Fibroblast of mammary gland (primary cell): Measurements from ENCODE around the gene EDEM2.
"Not testable (repeated sequence)": the region's sequence is repeated elsewhere in the genome, so short reads cannot be mapped to it uniquely, and the experiment has no call there.

Experiments used
- DNase-seq: peaks from one replicate; pipeline ENCODE4 v3.0.0-alpha.2; 2010; ENCODE audit warnings: low read depth
- H3K4me3 ChIP-seq: 2 replicates; pipeline ENCODE4 v1.5.1; 2011; ENCODE audit warnings: low read depth, mild to moderate bottlenecking, low read length, moderate library complexity; ENCODE audit not compliant: control insufficient read depth
- TF ChIP-seq, protein P1 (sequence below): conservative IDR thresholded peaks from 2 replicates; pipeline ENCODE4 v1.5.1; 2011; ENCODE audit warnings: low read depth, low read length, inconsistent platforms; ENCODE audit not compliant: control insufficient read depth, insufficient read depth

EDEM2 gene

DNA sequence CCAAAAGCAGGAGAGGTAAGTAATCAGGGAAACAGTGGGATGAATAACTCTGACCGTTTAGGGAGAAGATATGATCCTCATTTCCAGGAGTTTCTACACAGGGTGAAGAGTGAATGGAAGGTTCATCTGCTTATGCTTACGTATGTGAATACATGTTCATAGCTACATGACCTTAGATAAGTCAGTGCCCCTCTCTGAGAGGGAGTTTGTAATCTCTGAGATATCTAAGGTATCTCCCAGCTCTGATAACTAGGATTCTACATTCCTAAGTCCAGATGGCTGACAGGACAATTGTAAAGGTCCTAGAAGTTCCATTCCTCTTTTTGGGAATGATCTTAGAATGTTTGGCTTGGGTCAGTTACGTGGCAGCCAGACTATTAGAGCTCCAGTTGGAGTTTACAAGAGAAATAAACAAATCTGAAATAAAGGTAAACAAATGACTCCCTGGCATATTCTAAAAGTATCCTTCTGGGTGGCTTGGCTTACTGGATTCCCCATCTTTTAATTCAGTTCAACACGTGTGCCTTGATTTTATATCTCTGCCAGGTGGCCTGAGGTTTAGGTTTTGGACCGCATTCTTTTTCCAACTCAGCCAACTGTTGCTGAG is 40.6 kb upstream of the EDEM2 start:
- no peak for DNase-seq
- H3K4me3 ChIP-seq = no peak overlapping the region
- TF ChIP-seq, protein P1, sequence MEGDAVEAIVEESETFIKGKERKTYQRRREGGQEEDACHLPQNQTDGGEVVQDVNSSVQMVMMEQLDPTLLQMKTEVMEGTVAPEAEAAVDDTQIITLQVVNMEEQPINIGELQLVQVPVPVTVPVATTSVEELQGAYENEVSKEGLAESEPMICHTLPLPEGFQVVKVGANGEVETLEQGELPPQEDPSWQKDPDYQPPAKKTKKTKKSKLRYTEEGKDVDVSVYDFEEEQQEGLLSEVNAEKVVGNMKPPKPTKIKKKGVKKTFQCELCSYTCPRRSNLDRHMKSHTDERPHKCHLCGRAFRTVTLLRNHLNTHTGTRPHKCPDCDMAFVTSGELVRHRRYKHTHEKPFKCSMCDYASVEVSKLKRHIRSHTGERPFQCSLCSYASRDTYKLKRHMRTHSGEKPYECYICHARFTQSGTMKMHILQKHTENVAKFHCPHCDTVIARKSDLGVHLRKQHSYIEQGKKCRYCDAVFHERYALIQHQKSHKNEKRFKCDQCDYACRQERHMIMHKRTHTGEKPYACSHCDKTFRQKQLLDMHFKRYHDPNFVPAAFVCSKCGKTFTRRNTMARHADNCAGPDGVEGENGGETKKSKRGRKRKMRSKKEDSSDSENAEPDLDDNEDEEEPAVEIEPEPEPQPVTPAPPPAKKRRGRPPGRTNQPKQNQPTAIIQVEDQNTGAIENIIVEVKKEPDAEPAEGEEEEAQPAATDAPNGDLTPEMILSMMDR = no peak

DNA sequence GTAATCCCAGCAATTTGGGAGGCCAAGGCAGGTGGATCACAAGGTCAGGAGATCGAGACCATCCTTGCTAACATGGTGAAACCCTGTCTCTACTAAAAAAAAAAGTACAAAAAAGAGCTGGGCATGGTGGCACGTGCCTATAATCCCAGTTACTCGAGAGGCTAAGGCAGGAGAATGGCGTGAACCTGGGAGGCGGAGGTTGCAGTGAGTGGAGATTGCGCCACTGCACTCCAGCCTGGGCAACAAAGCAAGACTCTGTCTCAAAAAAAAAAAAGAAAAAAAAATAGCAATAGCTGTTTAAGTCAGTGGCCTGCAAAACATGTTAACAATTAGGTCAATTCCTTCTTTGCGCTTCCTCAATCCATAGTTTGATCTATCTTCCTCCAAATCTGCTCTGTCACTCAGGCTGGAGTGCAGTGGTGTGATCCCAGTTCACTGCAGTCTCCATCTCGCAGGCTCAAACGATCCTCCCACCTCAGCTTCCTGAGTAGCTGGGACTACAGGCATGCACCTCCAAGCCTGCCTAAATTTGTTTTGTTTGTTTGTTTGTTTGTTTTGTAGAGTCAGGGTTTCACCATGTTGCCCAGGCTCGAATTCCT is 39.7 kb upstream of the EDEM2 start:
- DNase-seq, H3K4me3 ChIP-seq: not testable (repeated sequence)

DNA sequence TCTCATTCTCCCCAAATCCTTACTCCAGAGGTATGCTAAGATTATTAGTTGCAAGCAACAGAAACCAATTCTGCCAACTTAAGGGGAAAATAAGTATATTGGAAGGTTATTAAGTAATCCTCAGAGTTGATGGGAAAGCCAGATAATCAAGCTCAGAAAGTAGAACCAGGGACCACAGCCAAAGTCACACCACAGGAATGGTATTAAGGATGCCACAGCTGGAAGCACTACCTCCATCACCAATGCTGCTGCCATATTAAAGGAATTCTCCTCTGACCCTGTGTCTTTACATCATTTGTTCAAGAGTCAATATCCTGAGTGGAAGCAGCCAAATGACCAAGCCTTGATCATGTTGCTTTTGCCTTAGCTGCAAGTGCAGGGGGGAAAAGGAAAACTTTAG is 34.6 kb upstream of the EDEM2 start:
- H3K4me3 ChIP-seq = no peak overlapping the region
- no peak for DNase-seq
- TF ChIP-seq, protein P1 = no peak

DNA sequence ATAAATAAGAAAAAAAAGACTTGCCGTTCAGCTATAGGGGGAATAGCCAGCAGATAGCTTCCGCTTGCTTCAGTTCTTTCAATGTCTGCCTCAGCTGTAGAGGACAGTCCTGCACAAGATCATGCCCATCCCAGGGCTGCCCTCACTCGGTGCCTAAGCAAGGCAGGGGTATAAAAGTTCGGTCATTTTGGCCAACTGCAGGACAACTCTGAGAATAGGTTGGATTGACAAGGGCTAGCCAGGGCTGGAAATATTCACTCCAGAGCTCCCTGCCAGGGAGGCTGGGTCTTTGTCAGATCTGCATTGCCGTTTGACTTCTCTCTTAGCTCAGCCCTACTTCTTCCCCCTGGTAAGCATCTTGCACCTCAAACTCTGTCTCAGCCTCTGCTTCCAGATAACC is 33.1 kb upstream of the EDEM2 start:
- TF ChIP-seq, protein P1 = no peak
- no peak for DNase-seq
- H3K4me3 ChIP-seq = no peak overlapping the region

DNA sequence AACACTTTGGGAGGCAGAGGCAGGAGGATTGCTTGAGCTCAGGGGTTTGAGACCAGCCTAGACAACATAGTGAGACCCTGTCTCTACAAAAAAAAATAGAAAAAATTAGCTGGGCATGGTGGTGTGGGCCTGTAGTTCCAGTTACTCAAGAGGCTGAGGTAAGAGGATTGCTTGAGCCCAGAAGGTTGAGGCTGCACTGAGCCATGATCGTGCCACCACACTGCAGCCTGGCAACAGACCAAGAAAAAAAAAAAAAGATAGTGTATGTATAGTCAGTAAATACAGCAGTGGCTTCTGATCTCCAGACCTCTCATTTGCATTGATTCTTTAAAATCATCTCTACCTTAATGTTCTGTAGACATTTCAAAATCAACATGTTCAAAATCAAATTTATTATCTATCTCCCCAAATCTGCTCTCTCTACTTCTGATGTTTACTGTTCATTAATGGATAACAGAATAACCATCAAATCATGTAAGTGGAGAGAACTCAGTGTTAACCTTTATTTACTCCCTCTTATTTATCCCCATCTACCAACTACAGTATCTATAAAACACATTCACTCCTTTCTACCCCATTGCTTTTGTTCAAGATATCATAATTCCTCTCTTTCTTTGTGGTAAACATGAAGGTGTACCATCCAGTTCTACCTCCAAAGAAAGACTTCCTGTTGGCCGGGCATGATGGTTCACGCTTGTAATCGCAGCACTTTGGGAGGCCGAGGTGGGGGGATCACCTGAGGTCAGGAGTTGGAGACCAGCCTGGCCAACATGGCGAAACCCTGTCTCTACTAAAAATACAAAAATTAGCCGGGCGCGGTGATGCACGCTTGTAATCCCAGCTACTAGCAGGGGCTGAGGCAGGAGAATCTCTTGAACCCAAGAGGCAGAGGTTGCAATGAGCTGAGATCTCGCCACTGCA is 32.4 kb upstream of the EDEM2 start:
- DNase-seq = no peak
- no peak overlapping the region for H3K4me3 ChIP-seq
- TF ChIP-seq, protein P1 = no peak

DNA sequence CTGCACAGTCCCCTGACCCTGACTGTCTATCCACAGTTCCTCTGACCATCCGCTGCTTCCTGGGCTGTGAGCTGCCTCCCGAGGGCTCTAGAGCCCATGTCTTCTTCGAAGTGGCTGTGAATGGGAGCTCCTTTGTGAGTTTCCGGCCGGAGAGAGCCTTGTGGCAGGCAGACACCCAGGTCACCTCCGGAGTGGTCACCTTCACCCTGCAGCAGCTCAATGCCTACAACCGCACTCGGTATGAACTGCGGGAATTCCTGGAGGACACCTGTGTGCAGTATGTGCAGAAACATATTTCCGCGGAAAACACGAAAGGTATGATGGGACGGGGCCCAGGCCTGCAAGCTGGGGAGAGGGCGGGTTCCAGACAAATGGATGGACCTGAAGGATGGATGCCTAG is 29.0 kb upstream of the EDEM2 start:
- TF ChIP-seq, protein P1 = no peak
- H3K4me3 ChIP-seq = no peak overlapping the region
- DNase-seq = no peak
